ENCODE results near the gene RARB.

- TF ChIP-seq, protein P1, sequence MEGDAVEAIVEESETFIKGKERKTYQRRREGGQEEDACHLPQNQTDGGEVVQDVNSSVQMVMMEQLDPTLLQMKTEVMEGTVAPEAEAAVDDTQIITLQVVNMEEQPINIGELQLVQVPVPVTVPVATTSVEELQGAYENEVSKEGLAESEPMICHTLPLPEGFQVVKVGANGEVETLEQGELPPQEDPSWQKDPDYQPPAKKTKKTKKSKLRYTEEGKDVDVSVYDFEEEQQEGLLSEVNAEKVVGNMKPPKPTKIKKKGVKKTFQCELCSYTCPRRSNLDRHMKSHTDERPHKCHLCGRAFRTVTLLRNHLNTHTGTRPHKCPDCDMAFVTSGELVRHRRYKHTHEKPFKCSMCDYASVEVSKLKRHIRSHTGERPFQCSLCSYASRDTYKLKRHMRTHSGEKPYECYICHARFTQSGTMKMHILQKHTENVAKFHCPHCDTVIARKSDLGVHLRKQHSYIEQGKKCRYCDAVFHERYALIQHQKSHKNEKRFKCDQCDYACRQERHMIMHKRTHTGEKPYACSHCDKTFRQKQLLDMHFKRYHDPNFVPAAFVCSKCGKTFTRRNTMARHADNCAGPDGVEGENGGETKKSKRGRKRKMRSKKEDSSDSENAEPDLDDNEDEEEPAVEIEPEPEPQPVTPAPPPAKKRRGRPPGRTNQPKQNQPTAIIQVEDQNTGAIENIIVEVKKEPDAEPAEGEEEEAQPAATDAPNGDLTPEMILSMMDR (optimal IDR thresholded peaks at IDR 0.05 in 1 of 3, IDR thresholded peaks at IDR 0.05 in 1 of 3, conservative IDR thresholded peaks at IDR 0.05 in 1 of 3; ENCODE audit: extremely low read depth in 1 of 3, insufficient read depth in 2 of 3, low read length in 3 of 3): no peak
- no peak for TF ChIP-seq EZH2 (IDR thresholded peaks at IDR 0.05; ENCODE audit: low read length)
These were observed 908 bp upstream of the RARB start for GRCh38 chr3:25427155-25427554.
